Large intestine (tissue), 12 donors: ENCODE results near the gene ACSS2. TPM values are rescaled to one million over a fixed set of nuclear protein-coding genes. Genes with fewer than 3 reads are reported as not detected.

Experiments used
- DNase-seq, 2 donors: peaks; one replicate each; pipeline versions ENCODE4 v3.0.0 to v3.0.0-alpha.2; 2013
- H3K27ac ChIP-seq: one replicate; pipeline ENCODE4 v1.5.1; 2013; ENCODE audit warnings: low read length
- H3K27me3 ChIP-seq: 2 replicates; pipeline ENCODE4 v1.6.1; 2013; ENCODE audit warnings: low read length; ENCODE audit not compliant: control insufficient read depth, insufficient read depth
- H3K36me3 ChIP-seq: 2 replicates; pipeline ENCODE4 v1.6.1; 2013; ENCODE audit warnings: low read length; ENCODE audit not compliant: control insufficient read depth, insufficient read depth
- H3K4me1 ChIP-seq: one replicate; pipeline ENCODE4 v1.6.1; 2013; ENCODE audit warnings: low read length; ENCODE audit not compliant: control insufficient read depth, insufficient read depth
- H3K4me3 ChIP-seq: one replicate; pipeline ENCODE4 v1.5.1; 2013; ENCODE audit warnings: low read length
- H3K9me3 ChIP-seq: one replicate; pipeline ENCODE4 v1.6.1; 2013; ENCODE audit warnings: mild to moderate bottlenecking, low read depth, low read length, moderate library complexity; ENCODE audit not compliant: control insufficient read depth
- WGBS: methylation state at CpG from one replicate; pipeline ENCODE4 v1.1.5; 2013; ENCODE audit warnings: low lambda C conversion rate; ENCODE audit not compliant: insufficient coverage; 5-methylcytosine and 5-hydroxymethylcytosine counted together
- long read RNA-seq, 11 donors: transcript quantifications; one replicate each; lab custom pipeline, GENCODE V29; 2026
- polyA plus RNA-seq: library from polyadenylated mRNA; unstranded; fragments of 120-200 nt; gene quantifications from one replicate; pipeline ENCODE4 v1.2.1, GENCODE V29; 2013

The ACSS2 gene, protein sequence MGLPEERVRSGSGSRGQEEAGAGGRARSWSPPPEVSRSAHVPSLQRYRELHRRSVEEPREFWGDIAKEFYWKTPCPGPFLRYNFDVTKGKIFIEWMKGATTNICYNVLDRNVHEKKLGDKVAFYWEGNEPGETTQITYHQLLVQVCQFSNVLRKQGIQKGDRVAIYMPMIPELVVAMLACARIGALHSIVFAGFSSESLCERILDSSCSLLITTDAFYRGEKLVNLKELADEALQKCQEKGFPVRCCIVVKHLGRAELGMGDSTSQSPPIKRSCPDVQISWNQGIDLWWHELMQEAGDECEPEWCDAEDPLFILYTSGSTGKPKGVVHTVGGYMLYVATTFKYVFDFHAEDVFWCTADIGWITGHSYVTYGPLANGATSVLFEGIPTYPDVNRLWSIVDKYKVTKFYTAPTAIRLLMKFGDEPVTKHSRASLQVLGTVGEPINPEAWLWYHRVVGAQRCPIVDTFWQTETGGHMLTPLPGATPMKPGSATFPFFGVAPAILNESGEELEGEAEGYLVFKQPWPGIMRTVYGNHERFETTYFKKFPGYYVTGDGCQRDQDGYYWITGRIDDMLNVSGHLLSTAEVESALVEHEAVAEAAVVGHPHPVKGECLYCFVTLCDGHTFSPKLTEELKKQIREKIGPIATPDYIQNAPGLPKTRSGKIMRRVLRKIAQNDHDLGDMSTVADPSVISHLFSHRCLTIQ
- 30.4 TPM for polyA plus RNA-seq
- long read RNA-seq, donor 1, partial matches to known transcripts: 0 of 1 reads
- long read RNA-seq, donor 1, other reads (novel, unspliced or antisense): 0 of 1 reads
- long read RNA-seq, donor 2, transcript ACSS2-202 (18 exons, 3,065 nt): major isoform, 5 of 6 reads
- long read RNA-seq, donor 2, partial matches to known transcripts: 0 of 6 reads
- long read RNA-seq, donor 2, other reads (novel, unspliced or antisense): 0 of 6 reads
- long read RNA-seq, donor 3, partial matches to known transcripts: 0 of 2 reads
- long read RNA-seq, donor 3, other reads (novel, unspliced or antisense): 0 of 2 reads
- long read RNA-seq, donor 4: 0 reads
- long read RNA-seq, donor 5, partial matches to known transcripts: 0 of 3 reads
- long read RNA-seq, donor 5, other reads (novel, unspliced or antisense): 0 of 3 reads
- long read RNA-seq, donor 6, partial matches to known transcripts: 7 of 9 reads
- long read RNA-seq, donor 6, other reads (novel, unspliced or antisense): 0 of 9 reads
- long read RNA-seq, donor 7, partial matches to known transcripts: 7 of 15 reads
- long read RNA-seq, donor 7, other reads (novel, unspliced or antisense): 7 of 15 reads
- long read RNA-seq, donor 8, partial matches to known transcripts: 6 of 10 reads
- long read RNA-seq, donor 8, other reads (novel, unspliced or antisense): 0 of 10 reads
- long read RNA-seq, donor 9, partial matches to known transcripts: 7 of 19 reads
- long read RNA-seq, donor 9, other reads (novel, unspliced or antisense): 10 of 19 reads
- long read RNA-seq, donor 10, partial matches to known transcripts: 18 of 30 reads
- long read RNA-seq, donor 10, other reads (novel, unspliced or antisense): 9 of 30 reads
- long read RNA-seq, donor 11, partial matches to known transcripts: 6 of 7 reads
- long read RNA-seq, donor 11, other reads (novel, unspliced or antisense): 0 of 7 reads

DNA sequence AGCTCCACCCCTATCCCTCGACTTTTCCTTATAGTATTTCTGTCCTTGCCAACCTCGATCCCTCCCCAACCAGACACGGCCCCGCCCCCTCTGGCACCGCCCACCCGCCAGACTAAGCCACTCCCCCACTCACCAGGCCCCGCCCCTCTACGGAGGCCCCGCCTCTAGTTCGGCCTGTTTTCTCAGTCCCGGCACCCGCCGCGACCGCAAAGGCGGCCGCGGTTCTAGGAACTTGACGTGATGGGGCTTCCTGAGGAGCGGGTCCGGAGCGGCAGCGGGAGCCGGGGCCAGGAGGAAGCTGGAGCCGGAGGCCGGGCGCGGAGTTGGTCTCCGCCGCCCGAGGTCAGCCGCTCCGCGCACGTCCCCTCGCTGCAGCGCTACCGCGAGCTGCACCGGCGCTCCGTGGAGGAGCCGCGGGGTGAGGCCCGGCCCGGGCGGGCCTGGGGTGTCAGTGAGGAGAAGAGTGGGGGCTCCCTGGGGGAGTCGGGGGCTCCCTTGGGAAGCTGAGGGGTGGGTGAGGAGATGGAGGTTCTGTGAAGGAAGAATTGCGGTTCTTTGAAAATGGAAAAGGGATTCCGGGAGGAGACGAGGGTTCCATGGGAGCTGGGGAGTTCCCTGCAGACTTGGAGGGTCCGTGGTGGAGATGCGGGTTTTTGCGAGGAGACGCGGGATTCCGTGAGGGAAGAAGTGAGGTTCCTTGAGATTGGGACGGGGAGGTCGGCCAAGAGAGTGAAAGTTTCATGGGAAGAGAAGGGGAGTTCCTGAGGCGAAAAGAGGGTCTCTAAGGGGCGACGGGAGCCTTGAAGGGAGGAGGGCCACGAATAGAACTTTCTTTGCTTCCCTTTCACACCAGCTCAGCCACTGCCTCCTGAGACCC, at the start of gene ACSS2:
Gene ACSS2, plus strand, starts transcription at position 207 of the 877 bp plus-strand sequence. Its CDS starts 34 bp downstream, at position 241.
- 9% methylated on average over 7 of the region's 63 CpGs for WGBS
- Histone ChIP-seq H3K4me1 (peaks cover 39% of the 10 kb centered on the region), H3K4me3 (peak within 1 kb of the TSS; percentile 70)

DNA sequence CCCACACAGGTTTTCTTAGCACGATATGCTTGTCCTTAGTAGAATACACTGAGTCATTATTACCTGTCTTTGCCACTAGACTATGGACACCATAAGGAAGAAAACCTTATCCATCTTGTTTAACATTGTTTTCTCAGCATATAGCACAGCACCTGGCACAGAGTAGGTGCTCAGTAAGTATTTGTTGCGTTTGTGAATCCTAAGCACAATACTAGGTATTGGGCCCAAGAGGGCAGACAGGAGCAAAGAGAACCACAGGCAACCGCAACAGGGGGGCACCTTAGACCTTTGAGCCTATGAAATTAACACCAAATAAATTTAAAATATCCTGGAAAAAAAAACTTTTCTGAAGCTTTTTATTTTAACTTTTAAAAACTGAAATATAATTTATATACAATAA, 47.2 kb upstream of the ACSS2 start:
- WGBS: no CpG with 5 or more reads among the region's 3 CpGs
- H3K9me3 ChIP-seq: no peaks in the 10 kb centered on the region
- no peaks in the 10 kb centered on the region for H3K4me1 ChIP-seq
- no peak overlapping the region for H3K4me3 ChIP-seq
- H3K27me3 ChIP-seq: no peaks in the 10 kb centered on the region
- no peak for DNase-seq
- H3K27ac ChIP-seq: no peak overlapping the region
- no peaks in the 10 kb centered on the region for H3K36me3 ChIP-seq

More for the DNA sequence above, at the start of gene ACSS2:
- H3K27ac ChIP-seq: peak within 1 kb of the TSS; percentile 78
- H3K27me3 ChIP-seq: peaks cover 12% of the 10 kb centered on the region
- H3K9me3 ChIP-seq: no peaks in the 10 kb centered on the region
- no peak for DNase-seq
- no peaks in the 10 kb centered on the region for H3K36me3 ChIP-seq

DNA sequence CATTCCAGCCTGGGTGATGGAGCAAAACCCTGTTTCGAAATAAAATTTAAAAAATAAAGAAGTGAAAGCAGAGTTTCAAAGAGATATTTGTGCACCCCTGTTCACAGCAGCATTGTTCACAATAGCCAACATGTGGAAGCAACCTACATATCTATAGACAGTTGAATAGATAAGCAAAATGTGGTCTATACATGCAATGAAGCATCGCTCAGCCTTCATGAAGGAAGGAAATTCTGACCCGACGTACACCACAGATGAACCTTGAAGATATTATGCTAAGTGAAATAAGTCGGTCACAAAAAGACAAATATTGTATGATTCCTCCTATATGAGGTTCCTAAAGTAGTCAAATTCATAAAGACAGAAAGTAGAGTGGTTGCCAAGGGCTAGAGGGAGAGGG, 44.5 kb upstream of the ACSS2 start:
- Histone ChIP-seq H3K27ac (no peak overlapping the region), H3K4me1 (no peaks in the 10 kb centered on the region), H3K36me3 (no peaks in the 10 kb centered on the region), H3K27me3 (no peaks in the 10 kb centered on the region), H3K9me3 (no peaks in the 10 kb centered on the region), H3K4me3 (no peak overlapping the region)
- WGBS: 100% methylated on average over 1 of the region's 5 CpGs
- no peak for DNase-seq

DNA sequence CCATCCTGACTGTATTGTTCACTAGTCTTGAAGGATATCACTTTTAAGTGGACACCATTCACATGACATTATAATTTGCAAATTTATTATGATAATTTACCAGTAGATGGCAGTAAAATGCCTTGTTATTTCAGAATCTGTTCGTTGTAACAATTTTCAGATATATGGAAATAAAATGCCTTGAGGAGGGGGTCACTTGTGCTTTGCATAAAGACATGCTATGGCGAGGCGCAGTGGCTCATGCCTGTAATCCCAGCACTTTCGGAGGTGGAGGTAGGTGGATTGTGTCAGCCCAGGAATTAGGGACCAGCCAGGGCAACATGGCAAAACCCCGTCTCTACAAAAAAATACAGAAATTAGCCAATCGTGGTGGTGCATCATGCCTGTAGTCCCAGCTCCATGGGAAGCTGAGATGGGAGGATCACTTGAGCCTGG, 41.9 kb upstream of the ACSS2 start:
- Histone ChIP-seq H3K27me3 (no peaks in the 10 kb centered on the region), H3K36me3 (no peaks in the 10 kb centered on the region), H3K9me3 (no peaks in the 10 kb centered on the region), H3K27ac (no peak overlapping the region), H3K4me1 (no peaks in the 10 kb centered on the region), H3K4me3 (no peak overlapping the region)
- peak; percentile 4 to 23 for DNase-seq
- no CpG with 5 or more reads among the region's 6 CpGs for WGBS

DNA sequence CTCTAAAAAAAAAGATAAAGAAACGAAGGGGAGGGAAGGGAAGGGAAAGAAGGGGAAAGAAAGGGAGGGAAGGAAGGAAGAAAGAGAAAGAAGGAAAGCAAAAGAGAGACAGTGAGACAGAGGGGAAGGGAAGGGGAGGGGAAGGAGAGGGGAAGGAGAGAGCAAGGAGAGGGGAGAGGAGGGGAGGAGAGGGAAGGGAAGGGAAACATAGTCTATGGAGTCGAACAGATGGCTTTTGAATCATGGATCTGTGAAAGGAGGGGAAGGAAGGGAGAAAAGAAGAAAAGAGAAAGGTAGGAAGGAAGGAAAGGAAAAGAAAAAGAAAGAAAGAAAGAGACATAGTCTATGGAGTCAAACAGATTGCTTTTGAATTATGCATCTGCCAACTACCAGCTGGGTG, 34.3 kb upstream of the ACSS2 start:
- Histone ChIP-seq H3K9me3 (no peaks in the 10 kb centered on the region), H3K27me3 (peaks cover 2% of the 10 kb centered on the region), H3K36me3 (no peaks in the 10 kb centered on the region), H3K27ac (no peak overlapping the region), H3K4me1 (no peaks in the 10 kb centered on the region), H3K4me3 (no peak overlapping the region)
- DNase-seq: no peak
- 39% methylated on average over 2 of the region's 2 CpGs for WGBS

DNA sequence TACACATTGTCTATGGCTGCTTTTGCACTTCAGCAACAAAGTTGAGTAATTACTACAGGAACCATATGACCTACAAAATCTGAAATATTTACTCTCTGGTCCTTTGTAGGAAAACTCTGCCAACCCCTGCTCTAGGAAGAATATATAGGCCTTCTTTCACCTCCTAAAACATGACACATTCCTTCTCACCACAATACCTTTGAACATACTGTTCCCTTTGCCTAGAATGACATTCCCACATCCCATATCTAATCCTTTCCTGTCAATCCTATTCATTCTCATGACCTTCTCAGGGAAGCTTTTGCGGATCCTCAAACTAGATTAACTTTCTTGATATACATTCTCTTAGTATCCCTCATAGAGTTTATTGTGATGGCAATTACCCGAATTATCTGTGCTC, 33.0 kb upstream of the ACSS2 start:
- Histone ChIP-seq H3K36me3 (no peaks in the 10 kb centered on the region), H3K9me3 (no peaks in the 10 kb centered on the region), H3K4me1 (no peaks in the 10 kb centered on the region), H3K27ac (no peak overlapping the region), H3K4me3 (no peak overlapping the region), H3K27me3 (peaks cover 2% of the 10 kb centered on the region)
- WGBS: 83% methylated on average over 2 of the region's 2 CpGs
- DNase-seq: no peak

DNA sequence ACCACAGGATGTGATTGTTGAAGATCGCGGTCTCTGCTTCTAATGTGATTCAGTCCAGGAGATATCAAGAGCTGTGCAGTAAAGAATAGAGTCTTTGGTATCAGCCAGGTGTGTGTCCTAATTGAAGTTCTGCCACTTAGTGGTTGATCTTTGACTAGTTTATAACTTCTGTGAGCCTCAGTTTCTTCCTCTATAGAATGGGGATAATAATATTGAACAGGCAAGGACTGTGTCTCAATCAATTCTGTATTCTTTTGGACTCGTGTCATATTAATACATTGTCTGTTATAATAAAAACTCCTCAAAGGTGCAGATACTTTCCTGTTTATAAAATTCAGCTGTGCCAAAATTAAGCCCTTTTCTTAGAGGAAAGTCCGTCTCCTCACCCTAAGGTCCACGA, 27.8 kb upstream of the ACSS2 start:
- no peak overlapping the region for H3K27ac ChIP-seq
- no peaks in the 10 kb centered on the region for H3K9me3 ChIP-seq
- DNase-seq: no peak
- H3K27me3 ChIP-seq: no peaks in the 10 kb centered on the region
- 100% methylated on average over 1 of the region's 5 CpGs for WGBS
- H3K36me3 ChIP-seq: peaks cover 6% of the 10 kb centered on the region
- H3K4me3 ChIP-seq: no peak overlapping the region
- no peaks in the 10 kb centered on the region for H3K4me1 ChIP-seq

DNA sequence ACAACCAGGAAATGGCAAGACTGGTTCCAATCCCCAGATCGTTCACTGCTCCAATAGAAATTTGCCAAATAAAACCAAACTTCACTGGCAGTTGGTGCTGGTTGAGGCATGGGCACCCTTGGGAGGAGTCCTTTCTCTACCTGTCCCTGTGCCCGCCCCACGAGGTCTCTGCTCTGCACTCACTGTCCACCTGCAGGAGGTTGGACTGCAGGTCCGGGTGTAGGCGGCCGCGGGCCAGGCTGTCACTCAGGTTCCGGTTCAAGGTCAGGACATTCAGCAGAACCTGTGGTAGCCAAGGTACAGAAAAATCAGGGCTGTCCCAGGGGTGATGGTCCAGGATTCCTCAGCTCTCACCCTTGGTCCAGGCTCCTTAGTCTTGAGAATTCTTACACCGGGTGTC, 26.6 kb upstream of the ACSS2 start:
- Histone ChIP-seq H3K27ac (no peak overlapping the region), H3K36me3 (peaks cover 6% of the 10 kb centered on the region), H3K9me3 (no peaks in the 10 kb centered on the region), H3K4me1 (no peaks in the 10 kb centered on the region), H3K27me3 (no peaks in the 10 kb centered on the region), H3K4me3 (no peak overlapping the region)
- no CpG with 5 or more reads among the region's 9 CpGs for WGBS
- no peak for DNase-seq

DNA sequence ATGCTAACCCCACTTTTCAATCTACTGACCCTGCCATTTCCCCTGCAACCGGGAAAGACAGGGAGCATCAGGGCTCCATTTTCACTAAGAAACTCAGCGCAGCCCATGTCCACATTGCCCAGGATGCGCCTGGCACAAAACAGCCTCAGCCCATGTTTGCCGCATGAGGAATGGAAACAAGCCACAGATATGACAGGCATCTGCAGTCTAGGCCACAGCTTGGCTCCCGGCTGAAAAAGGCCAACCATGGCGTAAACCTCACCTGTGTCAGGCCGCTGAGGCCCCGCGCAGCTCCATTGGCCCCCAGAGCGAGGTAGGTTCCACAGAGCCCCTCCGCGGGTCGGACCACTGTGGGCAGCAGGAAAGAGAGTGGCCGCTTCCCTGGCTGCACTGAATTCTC, 25.4 kb upstream of the ACSS2 start:
- Histone ChIP-seq H3K4me3 (no peak overlapping the region), H3K27ac (no peak overlapping the region), H3K27me3 (no peaks in the 10 kb centered on the region), H3K36me3 (peaks cover 8% of the 10 kb centered on the region), H3K4me1 (no peaks in the 10 kb centered on the region), H3K9me3 (no peaks in the 10 kb centered on the region)
- 100% methylated on average over 1 of the region's 14 CpGs for WGBS
- DNase-seq: no peak
